Inflammatory macrophage treated with lipopolysaccharide for 1 hour (primary cell): ENCODE data around the gene TMEM131L.

ENCODE experiments used
- DNase-seq, 2 donors: peaks; one replicate each; pipeline ENCODE4 v3.0.0-alpha.2; 2020 to 2022

Gene TMEM131L

GRCh38 chr4:153481478-153481877 lies 15.3 kb downstream of the TMEM131L start:
- no peak for DNase-seq

GRCh38 chr4:153483432-153484418 lies 17.6 kb downstream of the TMEM131L start:
- no peak for DNase-seq

GRCh38 chr4:153485359-153485758 lies 19.2 kb downstream of the TMEM131L start:
- DNase-seq, result no peak

GRCh38 chr4:153485860-153486259 lies 19.7 kb downstream of the TMEM131L start:
- DNase-seq, result no peak

- DNase-seq, result no peak
These were observed 20.4 kb downstream of the TMEM131L start for GRCh38 chr4:153486281-153487151.

- peak; percentile 77 to 96 for DNase-seq
These were observed 22.1 kb downstream of the TMEM131L start for GRCh38 chr4:153488006-153488891.

- no peak for DNase-seq
These were observed 23.8 kb downstream of the TMEM131L start for GRCh38 chr4:153489856-153490558.

GRCh38 chr4:153490985-153491483 lies 24.9 kb downstream of the TMEM131L start:
- DNase-seq, result no peak

- no peak for DNase-seq
These were observed 28.4 kb downstream of the TMEM131L start for GRCh38 chr4:153494562-153494961.

GRCh38 chr4:153495480-153496193 lies 29.5 kb downstream of the TMEM131L start:
- no peak for DNase-seq

GRCh38 chr4:153497091-153497531 lies 31.0 kb downstream of the TMEM131L start:
- no peak for DNase-seq

- no peak for DNase-seq
These were observed 32.1 kb downstream of the TMEM131L start for GRCh38 chr4:153497988-153498967.

GRCh38 chr4:153499005-153499404 lies 32.8 kb downstream of the TMEM131L start:
- DNase-seq, result no peak

GRCh38 chr4:153501578-153501977 lies 35.4 kb downstream of the TMEM131L start:
- no peak for DNase-seq

GRCh38 chr4:153502584-153502983 lies 36.4 kb downstream of the TMEM131L start:
- DNase-seq, result no peak

- DNase-seq, result no peak
These were observed 40.5 kb downstream of the TMEM131L start for GRCh38 chr4:153506341-153507309.

- no peak for DNase-seq
These were observed 41.3 kb downstream of the TMEM131L start for GRCh38 chr4:153507310-153508073.
